Stimulated activated CD8-positive, alpha-beta memory T cell treated with anti-CD3 and anti-CD28 coated beads, Interleukin-4, amount 100 ng/mL, for 1 hour (primary cell): ENCODE measurements around the gene VAMP4.

Source experiments
- DNase-seq, 2 donors: peaks; one replicate each; pipeline ENCODE4 v3.0.0-alpha.2; 2020; ENCODE audit warnings: low read depth in 2 of 2, low spot score in 1 of 2

The VAMP4 gene

DNA sequence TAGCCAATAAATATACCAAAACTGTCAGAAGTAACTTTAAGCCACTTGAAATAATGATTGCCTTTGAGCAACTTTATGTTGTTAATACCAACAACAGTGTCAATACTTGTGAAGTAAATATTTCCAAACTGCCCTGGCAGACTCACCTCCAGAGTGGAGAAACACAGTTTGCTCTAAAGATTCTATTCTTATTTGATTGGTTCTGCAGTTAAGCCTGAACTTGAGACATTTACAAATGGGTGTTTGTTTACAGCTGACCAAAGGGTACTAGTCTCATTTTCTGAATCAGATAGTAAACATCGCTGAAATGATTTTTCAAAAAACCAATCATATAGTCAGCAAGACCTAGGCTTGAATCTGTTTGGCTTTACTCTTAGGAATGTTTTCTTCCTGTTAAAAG, 88.1 kb downstream of the VAMP4 start:
- no peak for DNase-seq

GRCh38 chr1:171652234-171652822, 89.5 kb downstream of the VAMP4 start, which contains the start of gene MYOC:
Gene MYOC (minus strand): TSS chr1:171652688. CDS start chr1:171652611, 77 bp downstream.
- no peak for DNase-seq
